Articular chondrocyte of knee joint (primary cell): ENCODE data around the gene RFX6. TPM values are rescaled to one million over a fixed set of nuclear protein-coding genes. Genes with fewer than 3 reads are reported as not detected.

Source experiments
- total RNA-seq: library from RNA; depleted of rRNA; stranded (reverse); fragments of >200 nt; gene quantifications from 2 replicates; pipeline ENCODE4 v1.2.3, GENCODE V29; 2012

The RFX6 gene, protein sequence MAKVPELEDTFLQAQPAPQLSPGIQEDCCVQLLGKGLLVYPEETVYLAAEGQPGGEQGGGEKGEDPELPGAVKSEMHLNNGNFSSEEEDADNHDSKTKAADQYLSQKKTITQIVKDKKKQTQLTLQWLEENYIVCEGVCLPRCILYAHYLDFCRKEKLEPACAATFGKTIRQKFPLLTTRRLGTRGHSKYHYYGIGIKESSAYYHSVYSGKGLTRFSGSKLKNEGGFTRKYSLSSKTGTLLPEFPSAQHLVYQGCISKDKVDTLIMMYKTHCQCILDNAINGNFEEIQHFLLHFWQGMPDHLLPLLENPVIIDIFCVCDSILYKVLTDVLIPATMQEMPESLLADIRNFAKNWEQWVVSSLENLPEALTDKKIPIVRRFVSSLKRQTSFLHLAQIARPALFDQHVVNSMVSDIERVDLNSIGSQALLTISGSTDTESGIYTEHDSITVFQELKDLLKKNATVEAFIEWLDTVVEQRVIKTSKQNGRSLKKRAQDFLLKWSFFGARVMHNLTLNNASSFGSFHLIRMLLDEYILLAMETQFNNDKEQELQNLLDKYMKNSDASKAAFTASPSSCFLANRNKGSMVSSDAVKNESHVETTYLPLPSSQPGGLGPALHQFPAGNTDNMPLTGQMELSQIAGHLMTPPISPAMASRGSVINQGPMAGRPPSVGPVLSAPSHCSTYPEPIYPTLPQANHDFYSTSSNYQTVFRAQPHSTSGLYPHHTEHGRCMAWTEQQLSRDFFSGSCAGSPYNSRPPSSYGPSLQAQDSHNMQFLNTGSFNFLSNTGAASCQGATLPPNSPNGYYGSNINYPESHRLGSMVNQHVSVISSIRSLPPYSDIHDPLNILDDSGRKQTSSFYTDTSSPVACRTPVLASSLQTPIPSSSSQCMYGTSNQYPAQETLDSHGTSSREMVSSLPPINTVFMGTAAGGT
- not detected in 2 replicates for total RNA-seq

DNA sequence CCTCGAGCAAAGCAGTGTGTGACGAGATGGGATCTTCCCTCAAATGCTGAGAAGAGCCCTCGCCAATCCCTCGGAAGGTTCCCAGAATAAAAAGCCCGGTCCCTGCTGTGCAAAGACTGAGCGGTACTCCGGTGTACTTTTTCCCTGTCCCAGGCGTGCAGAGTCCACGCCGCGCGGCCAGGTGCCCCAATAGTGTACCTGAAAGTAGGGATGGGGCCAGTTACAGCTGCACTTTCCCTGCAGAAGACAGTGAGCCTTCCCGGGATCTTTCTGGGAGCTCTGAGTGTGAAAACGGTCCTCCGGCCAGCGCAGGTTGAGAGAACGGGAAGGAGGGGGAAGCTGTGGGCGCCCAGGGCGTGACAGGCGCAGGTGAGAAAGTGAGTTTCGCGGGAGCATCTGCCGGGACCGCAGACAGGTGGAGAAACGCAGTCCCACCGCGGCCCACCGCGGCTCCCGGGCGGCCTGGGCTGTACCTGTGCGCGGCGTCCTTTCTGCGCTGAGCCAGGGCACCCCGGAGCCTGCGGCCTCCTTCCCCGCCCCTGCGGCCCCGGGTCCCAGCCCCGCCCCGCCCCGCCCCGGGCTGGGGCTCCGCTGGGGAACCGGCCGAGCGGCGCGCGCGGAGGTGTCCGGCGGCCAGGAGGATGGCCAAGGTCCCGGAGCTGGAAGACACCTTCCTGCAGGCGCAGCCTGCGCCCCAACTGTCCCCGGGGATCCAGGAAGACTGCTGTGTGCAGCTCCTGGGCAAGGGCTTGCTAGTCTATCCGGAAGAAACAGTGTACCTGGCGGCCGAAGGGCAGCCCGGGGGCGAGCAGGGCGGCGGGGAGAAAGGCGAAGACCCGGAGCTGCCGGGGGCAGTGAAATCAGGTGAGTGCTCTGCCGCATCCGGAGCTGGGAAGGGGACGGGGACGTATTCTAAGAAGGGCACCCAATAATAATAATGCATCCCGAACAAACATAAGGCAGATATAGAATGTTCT is at the start of gene RFX6:
RFX6 (plus strand) TSS at position 608 of the 977 bp plus-strand sequence; CDS start at position 642, 34 bp downstream.

DNA sequence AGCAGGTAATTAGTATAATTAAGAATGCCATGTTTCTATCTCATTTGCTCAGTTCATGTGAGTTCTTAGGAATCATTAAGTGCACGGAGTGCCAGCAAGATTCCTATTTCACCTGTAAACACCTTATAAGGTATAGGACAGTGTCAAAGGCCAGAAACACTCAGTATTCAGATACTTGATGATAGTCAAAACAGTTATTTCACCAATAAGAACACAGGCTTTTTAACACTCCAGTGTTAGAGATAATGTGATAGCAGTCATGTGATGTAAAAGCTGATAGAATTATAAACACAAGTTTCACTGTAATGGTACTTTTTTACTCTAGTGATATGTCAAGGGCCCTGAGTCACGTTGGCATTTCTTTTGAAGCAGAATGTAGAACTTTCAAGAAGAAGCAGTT is 48.1 kb upstream of the RFX6 start, which contains the start of gene GPRC6A:
GPRC6A (minus strand) TSS at position 101 of the 400 bp plus-strand sequence; CDS start at position 31, 70 bp downstream.

Other genes with a start within 250 kb of the RFX6 start
- 10.8 and 13.3 TPM in 2 replicates for gene ZUP1, start 208.5 kb upstream of the RFX6 start, total RNA-seq
- gene KPNA5, start 196.0 kb upstream of the RFX6 start, total RNA-seq, result 7.4 and 9.4 TPM in 2 replicates
- gene FAM162B, start 111.5 kb upstream of the RFX6 start, total RNA-seq, result not detected in 2 replicates
- not detected in 2 replicates for gene GPRC6A, start 48.2 kb upstream of the RFX6 start, total RNA-seq